CD4-positive, alpha-beta T cell treated with Interleukin-6 at 100 ng/mL for 8 hours (primary cell): Measurements from ENCODE around the gene GRIFIN.

ENCODE experiments used
- DNase-seq: peaks from one replicate; pipeline ENCODE4 v3.0.0-alpha.2; 2020; ENCODE audit warnings: mixed read lengths, low spot score

The GRIFIN gene

DNA sequence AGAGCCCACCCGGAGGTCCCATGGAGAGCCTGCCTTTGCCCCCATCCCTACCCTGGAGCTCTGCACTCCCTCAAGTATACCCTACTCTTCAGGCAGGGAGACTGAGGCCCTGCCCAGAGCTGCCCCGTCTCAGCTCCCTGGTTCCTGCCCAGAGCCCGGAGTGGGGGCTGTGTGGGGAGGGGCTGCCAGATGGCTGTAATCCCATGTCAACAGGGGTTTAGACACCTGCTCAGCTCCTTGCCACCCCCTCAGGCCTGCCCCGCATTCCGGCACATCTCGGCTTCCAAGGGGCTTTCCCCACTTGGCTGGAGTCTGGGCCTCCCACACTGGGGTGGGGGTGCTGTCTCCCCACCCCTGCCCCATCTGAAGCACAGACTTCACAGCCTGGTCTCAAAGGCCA lies 22.5 kb upstream of the GRIFIN start:
- no peak for DNase-seq

DNA sequence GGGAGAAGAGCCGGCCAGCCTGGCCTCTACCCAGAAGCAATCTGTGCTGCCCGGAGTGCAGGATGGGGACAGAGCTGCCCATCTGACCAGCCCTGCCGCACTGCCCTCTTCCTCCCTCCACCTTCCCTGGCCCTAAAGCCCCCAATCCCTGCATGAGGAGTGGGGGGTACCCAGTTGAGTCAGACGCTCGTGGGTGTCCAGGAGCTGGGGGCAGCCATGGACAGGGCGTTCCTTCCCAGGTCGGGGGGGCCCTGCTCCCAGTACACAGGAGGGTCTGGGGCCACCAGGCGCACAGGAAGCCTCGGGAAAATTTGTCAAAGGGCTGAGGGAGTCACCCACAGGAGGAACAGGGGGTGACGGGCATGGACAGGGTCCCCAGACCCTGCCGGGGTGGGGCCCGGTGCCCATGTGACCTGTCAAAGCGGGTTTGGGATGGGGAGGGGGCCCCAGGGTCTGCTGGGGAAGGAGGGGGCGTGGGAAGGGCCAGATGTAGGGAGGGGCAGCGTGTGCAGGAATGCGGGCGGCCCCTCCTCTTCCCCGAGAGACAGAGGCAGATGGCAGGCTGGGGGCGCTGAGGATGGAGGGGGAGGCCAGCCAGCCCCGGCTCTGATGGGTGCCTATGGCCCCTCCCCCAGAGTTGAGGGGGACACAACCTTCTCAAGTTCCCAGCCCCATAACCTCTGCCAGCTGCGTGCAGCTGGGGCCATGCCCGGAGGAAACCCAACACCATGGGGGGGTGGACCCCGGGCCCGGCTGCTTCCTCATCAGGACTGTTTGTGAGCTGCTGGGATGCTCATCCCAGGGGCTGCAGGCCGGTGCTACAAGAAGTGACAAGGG lies 21.5 kb upstream of the GRIFIN start:
- no peak for DNase-seq

DNA sequence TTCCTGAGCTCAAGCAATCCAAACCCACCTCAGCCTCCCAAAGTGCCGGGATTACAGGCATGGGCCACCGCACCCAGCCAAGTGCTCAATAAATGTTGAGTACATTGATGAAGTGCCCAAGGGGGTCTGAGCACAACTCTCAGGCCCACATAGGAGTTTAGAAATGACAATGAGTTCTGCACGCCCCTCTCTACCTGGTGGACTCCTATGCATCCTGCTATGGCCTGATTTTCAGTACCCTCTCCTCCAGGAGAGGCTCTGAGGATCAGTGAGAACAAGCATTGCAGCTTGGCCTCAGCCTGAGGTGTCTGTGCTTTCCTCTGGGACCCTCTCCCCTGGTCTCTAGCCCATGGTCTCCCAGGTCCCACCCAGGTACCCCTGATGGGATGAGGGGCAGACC lies 20.9 kb upstream of the GRIFIN start:
- no peak for DNase-seq

DNA sequence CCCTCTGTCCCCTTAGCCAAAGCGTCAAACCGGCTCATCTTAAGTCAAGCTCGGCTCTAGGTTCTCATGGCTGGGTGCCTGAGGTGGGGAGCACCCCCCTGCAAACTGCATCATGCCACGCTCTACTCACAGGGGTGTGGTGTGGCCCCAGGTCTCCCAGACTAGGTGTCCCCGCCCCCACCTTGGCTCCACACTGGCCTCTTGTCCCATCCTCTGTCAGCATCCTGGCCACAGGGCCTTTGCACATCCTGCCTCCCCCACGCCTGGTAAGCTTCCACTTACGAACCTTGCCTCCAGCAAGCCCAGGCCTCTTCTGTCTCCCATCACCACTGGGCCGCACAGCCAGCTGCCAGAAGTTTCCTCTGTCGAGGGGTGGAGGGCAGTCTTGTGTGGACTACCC lies 20.2 kb upstream of the GRIFIN start:
- no peak for DNase-seq

DNA sequence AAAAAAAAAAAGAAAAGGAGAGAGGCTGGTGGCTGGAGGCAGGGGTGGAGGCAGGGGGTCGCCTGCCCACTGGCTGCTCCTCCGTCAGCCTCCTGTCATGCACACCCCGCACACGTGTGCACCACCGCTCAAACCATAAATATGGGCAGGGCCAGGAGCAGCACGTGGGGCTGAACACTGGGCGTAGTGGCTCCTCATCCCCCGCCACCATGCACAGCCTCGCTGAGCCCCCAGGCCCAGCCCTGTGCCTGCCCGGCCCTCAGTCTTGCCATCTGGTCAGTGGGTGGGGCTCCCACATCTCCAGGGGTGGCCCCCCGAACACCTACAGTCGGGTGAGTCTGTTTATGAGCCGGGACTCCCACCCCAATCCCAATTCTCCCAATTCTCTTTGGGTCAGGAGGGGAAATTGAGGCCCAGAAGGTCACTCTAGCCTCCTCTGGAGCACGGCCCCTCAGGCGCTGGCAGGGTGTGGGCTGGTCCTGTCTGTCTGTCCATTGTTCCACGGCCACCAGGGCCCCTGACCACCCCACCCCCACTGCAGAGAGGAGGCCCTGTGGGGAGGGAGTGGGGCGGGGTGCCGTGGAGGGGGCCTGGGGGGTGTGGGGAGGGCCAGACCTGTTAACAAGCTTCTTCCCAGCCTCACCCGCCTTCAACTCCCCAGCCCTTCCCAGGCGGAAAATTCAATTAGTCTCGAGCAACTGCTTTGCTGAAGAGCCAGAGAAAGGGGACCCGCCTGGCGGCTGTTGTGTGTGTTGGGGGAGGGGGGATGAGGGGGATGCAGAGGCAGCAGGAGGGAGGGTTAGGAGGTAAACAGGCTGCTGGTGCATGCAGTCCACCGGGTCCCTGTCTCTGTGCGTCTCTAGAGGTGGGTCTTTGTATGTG lies 19.5 kb upstream of the GRIFIN start:
- DNase-seq, result no peak

DNA sequence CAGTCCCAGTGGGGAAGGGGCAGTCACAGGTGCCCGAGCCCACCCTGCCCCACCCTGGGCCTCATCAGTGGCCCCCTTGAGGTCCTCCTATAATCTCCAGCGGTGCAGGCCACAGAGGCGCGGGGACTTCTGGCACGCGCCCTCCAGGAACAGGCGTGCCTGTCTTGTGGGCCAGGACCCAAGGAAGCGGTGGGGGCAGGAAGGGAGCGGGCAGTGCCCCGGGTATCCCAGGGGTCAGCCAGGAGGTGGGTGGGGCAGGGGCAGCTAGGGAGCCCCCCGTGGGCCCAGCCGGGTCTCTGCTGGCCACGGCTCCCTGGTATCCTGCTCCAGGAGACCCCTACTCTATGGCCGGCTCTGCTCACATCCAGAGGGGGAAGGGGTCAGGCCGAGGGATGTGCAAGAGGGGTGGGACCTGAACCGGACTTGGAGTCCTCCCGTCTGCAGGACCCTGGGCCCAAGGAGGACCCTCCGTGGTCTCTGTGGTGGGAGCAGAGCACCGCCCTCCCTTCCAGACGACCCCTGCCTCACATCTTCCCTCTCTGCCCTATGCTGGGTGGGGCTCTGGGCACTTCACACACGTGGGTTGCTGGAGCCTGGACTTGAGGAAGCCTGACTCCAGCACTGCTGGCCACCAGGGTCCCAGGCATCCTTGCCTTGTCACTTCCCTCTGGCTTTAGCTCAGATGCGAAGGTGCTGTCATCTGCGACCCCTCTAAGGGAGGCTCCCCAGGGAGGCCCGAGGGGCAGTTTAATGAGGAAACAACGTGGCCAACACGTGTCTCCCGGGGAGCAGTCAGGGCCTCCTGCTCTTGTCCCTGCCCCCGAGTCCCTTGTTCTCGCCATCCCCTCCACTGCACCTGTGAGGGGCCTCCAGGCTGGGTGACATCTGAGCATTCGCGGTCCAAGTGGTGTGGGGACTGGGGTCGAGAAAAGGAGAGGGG lies 18.3 kb upstream of the GRIFIN start:
- DNase-seq, result no peak

DNA sequence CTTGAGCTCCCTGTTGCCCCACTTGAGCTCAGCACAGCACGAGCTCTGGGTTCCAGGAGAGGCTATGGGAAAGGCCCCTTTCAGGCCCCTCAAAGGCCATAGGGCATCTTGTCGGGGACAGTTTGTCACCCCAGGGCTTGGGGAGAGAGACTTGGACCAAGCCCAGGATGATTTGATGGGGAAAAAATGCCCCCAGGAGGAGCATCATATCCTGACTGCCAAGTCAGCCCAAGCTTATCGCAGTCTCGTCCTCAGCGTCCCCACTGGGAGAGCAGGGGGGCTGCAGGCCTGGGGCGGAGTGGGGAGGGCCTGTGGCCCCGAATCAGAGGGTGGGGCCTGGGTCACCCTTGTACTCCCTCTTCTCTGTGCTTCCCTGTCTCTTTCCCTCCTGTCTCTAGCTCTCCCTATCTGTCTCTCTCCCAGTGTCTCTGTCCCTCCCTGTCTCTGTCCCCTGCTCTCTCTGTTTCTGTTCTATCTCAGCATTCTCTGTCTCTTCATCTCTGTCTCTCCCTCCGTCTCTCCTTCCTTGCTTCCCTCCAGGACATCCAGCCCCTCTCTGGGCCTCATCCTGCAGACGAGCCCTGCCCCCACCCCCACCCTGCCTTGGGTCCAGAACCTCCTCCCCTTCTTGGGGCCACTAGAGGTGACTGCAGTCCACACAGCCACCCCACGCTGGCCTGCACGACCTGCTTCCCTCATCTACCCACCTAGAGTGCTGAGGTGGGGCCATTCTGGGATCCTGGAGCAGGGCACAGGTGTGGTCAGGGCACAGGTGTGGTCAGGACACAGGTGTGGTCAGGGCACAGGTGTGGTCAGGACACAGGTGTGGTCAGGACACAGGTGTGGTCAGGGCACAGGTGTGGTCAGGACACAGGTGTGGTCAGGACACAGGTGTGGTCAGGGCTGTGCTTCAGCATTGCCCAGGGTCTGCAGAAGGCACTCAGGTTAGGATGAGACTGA lies 17.3 kb upstream of the GRIFIN start:
- no peak for DNase-seq

DNA sequence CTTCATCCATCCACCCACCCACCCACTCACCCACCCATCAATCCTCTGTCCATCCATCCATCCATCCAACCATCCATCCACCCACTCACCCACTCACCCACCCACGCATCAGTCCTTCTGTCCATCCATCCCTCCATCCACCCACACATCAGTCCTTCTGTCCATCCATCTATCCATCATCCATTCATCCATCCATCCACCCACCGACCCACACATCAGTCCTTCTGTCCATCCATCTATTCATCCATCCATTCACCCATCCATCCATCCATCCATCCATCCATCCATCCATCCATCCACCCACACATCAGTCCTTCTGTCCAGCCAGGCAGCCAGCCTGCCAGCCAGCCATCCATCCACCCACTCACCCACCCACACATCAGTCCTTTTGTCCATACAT lies 15.8 kb upstream of the GRIFIN start:
- no peak for DNase-seq

DNA sequence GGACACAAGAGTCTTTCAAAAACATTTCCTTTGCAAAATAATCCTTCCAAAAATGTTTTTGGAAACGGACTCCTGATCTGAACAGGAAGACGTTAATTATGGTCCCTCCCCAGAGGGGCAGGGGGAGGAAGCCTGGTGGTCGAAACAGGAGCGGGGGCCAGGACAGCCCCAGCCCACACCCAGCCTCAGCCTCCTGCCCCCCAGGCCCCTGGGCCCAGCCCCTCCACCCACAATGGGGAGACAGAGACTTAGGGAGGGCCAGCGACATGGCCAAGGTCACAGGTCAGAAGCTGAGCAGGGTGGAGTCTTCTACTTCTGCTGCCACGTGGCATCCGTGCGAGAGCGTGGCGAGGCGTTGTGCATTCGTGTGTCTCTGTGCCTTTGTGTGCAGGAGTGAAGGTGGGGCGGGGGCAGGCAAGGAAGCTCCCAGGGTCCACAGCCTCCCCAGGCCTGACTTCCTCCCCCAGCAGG lies 14.0 kb upstream of the GRIFIN start:
- no peak for DNase-seq

DNA sequence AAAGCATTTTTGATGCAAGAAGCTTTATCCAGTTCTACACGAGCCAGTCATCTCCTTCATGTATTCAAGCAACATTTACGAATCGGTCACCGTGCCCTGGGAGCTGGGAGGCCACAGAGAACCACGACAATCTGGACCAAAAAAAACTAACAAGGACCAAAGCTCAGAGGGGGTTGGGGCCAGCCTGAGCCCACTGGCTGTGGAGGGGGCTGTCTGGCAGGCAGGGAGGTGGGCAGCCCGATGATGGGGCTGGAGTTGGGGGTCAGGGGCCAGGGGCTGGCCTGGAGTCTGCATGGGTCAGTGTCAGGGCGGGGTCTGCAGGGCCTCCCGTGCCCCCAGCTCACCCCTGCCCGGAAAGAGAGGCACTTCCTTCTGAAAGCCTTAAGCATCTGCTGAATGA lies 12.5 kb upstream of the GRIFIN start:
- no peak for DNase-seq

DNA sequence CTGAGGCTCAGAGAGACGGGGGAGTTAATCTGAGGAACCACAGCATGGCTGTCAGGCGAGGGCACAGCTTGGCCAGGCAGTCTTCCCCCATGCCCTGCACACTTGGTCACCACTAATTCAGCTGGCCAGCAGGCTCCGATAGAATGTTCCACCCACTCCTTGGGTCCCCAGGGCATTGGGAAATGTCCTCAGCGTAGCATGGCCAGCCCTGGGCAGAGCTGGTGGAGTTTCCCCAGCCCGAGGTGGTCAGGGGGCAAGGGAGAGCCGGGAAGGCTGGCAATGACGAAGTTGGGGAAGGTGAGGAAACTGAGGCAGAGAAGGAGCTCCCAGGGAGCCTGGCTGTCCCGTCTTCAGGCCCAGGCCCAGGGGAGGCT lies 12.1 kb upstream of the GRIFIN start:
- no peak for DNase-seq

DNA sequence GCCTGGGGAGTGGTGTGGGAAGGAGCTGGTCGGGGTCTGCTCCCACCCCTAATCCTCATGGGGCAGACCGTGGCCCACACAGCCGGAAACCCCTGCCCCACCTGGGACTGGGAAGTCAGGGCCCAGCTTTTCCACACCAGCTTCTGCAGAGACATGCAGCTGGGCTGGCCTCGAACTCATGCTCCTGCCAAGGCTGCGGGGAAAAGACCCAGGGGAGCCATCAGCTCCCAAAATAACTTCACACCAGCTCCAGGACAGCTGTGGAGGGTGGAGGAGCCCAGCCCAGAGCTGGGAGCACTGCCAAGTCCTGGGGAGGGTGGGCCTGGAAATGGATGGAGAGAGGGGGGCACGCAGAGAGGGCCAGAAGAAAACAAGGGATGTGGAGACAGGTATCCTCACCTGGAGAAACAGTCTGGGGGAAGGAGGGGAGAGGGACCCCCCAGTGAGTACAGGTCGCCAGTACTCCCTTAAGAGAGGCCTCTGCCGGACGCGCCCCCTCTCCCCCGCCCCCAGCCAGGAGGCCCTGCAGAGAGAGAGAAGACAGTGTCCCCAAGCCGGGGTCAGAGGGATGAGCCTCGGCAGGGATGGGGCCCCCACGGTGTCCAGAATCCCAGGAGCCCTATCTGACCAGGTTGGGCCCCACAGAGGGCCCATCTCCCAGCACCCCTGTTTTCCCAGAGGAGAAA lies 11.5 kb upstream of the GRIFIN start:
- no peak for DNase-seq

DNA sequence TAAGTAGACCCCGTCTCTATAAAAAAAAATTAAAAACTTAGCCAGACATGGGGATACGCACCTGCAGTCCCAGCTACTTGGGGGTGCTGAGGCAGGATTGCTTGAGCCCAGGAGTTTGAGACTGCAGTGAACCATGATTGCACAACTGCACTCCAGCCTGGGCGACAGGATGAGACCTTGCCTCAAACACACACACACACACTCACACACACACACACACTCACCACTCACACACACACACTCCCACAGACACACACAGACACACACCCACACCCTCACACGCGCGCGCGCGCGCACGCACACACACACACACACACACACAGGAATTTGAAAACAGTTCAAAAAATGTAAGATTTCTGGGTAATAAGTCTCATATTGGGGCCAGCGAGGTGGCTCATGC lies 8.7 kb upstream of the GRIFIN start:
- DNase-seq, result no peak

DNA sequence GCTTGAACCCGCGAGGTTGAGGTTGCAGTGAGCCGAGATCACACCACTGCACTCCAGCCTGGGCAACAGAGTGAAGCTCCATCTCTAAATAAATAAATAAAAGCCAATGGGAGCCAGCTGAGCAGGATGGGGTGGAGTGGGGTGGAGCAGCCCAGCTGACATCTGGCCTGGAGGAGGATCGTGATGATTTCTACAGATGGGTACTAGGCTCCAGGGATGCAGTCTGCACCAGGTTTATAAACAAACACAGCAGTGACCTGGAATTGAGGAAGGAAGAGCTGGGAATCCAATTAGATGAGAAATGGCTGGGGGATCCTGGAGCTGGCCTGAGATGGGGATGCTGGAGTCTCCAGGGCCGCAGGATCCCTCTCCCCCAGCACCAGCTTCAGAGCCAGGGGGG lies 7.3 kb upstream of the GRIFIN start:
- DNase-seq, result no peak

DNA sequence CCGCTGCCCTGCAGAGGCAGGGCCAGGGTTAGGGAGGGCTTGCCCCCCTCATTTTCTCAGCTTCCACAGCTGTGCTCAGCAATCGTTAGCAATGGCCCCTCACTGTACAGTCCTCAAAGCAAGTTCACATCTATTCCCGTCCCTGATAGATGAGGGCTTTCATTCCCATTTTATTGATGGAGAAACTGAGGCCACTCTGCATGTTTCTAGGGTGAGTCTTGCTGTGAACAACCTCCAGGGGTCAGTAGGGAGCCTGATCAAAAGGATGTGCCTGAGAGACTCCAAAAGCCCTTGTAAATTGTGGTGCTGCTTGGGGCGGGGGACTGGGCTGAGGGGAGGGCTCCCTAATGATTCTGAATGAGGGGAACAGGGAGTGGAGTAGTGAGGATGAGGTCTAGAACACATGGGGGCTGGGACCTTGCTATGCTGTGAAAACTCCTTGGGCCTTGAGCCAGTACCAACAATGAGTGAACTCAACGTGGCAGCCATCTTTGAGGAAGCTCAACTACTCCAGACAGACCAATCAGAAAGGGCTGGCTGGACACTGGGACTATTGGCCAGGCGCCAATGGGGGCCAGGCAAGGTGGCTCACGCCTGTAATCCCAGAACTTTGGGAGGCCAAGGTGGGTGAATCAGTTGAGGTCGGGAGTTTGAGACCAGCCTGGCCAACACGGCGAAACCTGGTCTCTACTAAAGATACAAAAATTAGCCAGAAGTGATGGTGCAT lies 6.7 kb upstream of the GRIFIN start:
- no peak for DNase-seq

DNA sequence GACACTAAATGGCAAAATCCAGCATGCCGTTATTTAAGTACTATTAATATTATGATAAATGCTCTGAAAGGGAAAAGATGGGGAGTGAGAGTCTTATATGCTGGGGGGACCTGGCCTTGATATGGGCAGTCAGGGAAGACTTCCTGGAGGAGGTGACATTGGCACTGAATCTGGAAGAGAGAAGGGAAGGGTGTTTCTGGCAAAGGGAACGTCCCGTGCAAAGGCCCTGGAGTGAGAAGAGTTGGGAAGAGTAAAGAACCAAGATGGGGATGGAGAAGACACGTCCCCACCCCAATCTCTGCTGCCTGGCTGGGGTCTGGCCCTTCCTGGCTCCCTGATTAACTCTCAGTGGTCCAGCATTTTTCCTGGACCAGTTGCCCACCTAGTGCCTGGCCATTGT lies 5.0 kb upstream of the GRIFIN start:
- DNase-seq, result no peak

DNA sequence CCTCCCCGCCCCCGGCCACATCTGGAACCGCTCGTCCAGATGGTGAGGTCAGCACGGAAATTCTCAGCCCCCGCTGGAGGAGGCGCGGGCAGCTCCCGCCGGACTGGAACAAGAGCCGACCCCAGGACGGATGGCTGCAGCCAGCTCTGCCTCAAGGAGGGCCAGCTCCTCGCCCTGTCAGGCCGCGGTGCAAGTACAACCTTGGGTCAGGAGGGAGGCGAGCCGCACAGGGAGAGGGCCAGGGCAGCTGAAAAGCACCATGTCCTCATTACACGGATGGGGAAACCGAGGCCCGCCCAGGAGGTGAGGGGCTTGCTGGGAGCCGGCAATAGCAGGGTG lies 3.8 kb upstream of the GRIFIN start:
- DNase-seq, result no peak

DNA sequence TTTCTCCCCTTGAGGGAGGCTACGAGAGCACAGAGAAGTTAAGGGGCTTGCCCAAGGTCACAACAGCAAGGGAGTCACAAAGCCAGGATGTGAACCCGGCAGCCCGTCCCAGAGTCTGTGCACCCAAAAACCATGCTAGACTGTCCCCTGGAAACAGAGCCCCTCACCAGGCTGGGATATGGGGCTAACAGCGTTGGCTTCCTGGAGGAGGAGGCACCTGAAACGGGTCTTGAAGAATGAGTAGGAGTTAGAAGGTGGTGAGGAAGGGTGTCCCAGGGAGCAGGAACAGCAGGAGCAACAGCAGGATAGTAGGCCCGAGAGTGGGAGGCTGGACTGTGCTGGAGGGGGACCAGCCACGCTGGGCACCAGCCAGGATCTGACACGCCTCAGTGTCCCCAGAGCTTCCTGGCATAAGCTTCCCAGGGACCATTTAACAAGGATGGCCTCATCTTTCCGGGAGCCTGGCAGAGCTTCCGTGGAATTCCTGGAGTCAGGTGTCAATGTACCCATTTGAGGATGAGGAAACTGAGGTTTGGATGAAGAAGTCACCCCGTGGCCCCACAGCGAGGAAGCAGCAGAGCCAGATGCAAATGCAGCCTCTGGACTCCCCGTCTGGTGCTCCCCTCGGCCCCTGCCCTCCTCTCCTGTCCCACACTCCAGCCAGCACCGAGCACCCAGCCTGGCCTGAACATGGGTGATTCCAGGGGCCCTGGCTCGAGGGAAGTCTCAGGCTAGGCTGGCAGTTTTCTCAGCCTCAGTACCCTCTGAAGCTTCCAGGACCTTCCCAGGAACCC lies 3.3 kb upstream of the GRIFIN start:
- no peak for DNase-seq

DNA sequence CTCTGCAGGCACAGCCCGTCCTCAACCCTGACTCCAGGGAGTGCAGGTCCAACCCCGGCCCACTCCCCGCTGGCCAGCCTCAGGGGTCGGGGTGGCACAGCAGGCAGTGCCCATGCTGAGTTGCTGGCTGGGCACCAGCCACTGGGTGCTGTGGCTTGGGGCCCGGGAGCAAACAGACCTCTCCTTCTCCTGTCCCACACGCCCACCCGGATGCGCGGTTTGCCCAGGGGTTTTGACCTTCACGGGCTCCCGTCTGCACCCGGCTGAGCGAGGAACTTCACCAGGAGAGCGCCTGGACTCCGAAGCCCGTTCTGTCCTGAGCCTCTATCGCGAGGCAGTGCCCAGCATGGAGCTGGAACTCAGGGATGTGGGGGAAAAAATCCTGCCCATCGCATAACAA lies 2.6 kb upstream of the GRIFIN start:
- DNase-seq, result no peak
